Mesendoderm (in vitro differentiated cells): ENCODE results near the gene LATS2.

Experiments
- DNase-seq: peaks from one replicate; pipeline ENCODE4 v3.0.0; 2013
- H2AK5ac ChIP-seq: 2 replicates; pipeline ENCODE4 v1.6.1; 2013; ENCODE audit warnings: low read length, inconsistent platforms
- H2BK120ac ChIP-seq: 2 replicates; pipeline ENCODE4 v1.6.1; 2013; ENCODE audit warnings: low read depth, mild to moderate bottlenecking, low read length, moderate library complexity, mixed read lengths
- H2BK15ac ChIP-seq: replicated peaks from 2 replicates; pipeline ENCODE4 v1.6.1; 2013; ENCODE audit warnings: low read depth, mild to moderate bottlenecking, moderate library complexity
- H2BK5ac ChIP-seq: 2 replicates; pipeline ENCODE4 v1.6.1; 2013; ENCODE audit warnings: low read length, inconsistent platforms
- H3K18ac ChIP-seq: 2 replicates; pipeline ENCODE4 v1.6.1; 2013; ENCODE audit warnings: mild to moderate bottlenecking, low read length, mixed read lengths
- H3K23ac ChIP-seq: one replicate; pipeline ENCODE4 v1.6.1; 2013; ENCODE audit warnings: low read length
- H3K27ac ChIP-seq: 2 replicates; pipeline ENCODE4 v1.5.1; 2013; ENCODE audit warnings: low read depth, mild to moderate bottlenecking, inconsistent platforms, low read length, moderate library complexity
- H3K27me3 ChIP-seq: 2 replicates; pipeline ENCODE4 v1.6.1; 2013; ENCODE audit warnings: low read length, control low read depth, mild to moderate bottlenecking, inconsistent platforms; ENCODE audit not compliant: insufficient read depth, poor library complexity
- H3K36me3 ChIP-seq: 2 replicates; pipeline ENCODE4 v1.6.1; 2013; ENCODE audit warnings: low read length, inconsistent platforms; ENCODE audit not compliant: control insufficient read depth, insufficient read depth
- H3K4ac ChIP-seq: one replicate; pipeline ENCODE4 v1.6.1; 2013; ENCODE audit warnings: low read depth, mild to moderate bottlenecking, low read length, moderate library complexity
- H3K4me1 ChIP-seq: 2 replicates; pipeline ENCODE4 v1.6.1; 2013; ENCODE audit warnings: low read depth, low read length, inconsistent platforms; ENCODE audit not compliant: control insufficient read depth
- H3K4me2 ChIP-seq: 2 replicates; pipeline ENCODE4 v1.6.1; 2013; ENCODE audit warnings: low read length
- H3K4me3 ChIP-seq: 2 replicates; pipeline ENCODE4 v1.5.1; 2013; ENCODE audit warnings: mild to moderate bottlenecking, low read length
- H3K56ac ChIP-seq: one replicate; pipeline ENCODE4 v1.6.1; 2013; ENCODE audit warnings: low read length
- H3K79me1 ChIP-seq: 2 replicates; pipeline ENCODE4 v1.6.1; 2013; ENCODE audit warnings: low read length, inconsistent platforms
- H3K79me2 ChIP-seq: 2 replicates; pipeline ENCODE4 v1.6.1; 2013; ENCODE audit warnings: mild to moderate bottlenecking, low read length; ENCODE audit not compliant: control insufficient read depth, insufficient read depth
- H3K9ac ChIP-seq: 2 replicates; pipeline ENCODE4 v1.6.1; 2013; ENCODE audit warnings: low read length, inconsistent platforms
- H4K5ac ChIP-seq: one replicate; pipeline ENCODE4 v1.6.1; 2013; ENCODE audit warnings: low read length
- H4K8ac ChIP-seq: one replicate; pipeline ENCODE4 v1.6.1; 2013; ENCODE audit warnings: low read depth, mild to moderate bottlenecking, control low read depth, low read length, moderate library complexity
- whole genome bisulfite sequencing: extraction: QIAGEN DNeasy Blood & Tissue Kit; methylation state at CpG from one replicate; pipeline ENCODE4 v1.1.7; 2013; ENCODE audit warnings: low lambda C conversion rate, missing lambda C conversion rate; ENCODE audit not compliant: insufficient coverage; ENCODE audit errors: extremely low coverage; 5-methylcytosine and 5-hydroxymethylcytosine counted together

The LATS2 gene

DNA sequence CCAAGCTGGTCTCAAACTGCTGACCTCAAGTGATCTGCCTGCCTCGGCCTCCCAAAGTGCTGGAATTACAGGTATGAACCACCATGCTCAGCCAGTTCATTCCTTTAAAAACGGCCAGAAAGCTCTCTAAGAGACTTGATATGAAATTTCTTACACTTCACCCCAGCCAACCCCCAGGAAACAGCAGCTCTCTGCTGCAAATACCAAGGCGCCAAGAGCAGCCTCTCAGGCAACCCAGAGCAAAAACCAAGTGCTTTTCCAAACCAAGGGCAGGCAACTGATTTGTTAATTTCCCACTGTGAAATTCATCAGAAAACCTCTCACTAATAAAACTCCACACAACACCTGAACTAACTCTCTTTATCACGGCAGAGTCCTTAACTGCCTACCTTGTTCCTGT is 44.9 kb downstream of the LATS2 start:
- Histone ChIP-seq H3K4ac (no peak overlapping the region), H3K4me3 (no peak overlapping the region)

DNA sequence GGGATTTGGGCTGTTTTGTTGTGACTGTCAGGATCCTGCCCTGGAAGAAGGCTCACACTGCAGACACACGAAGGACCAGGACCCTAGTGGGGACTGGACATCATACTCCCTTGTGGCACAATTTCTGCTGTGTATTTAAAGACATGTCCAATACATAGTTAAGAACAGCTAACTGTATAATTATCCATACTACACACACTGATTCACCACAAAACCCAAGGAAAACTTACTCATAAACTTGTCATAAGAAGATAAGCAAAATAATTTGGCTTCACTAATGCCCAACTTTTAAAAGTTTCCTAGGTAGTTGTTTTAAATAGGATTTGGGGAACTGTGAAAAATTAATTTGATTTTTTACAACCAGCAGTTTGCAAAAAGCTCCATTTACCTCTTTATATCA is 46.1 kb downstream of the LATS2 start:
- H2BK15ac ChIP-seq, result no peak overlapping the region
- no peak overlapping the region for H2BK5ac ChIP-seq
- H3K4ac ChIP-seq, result no peak overlapping the region
- H3K27ac ChIP-seq, result no peak overlapping the region
- H3K23ac ChIP-seq, result no peak overlapping the region
- no peaks in the 10 kb centered on the region for H3K4me1 ChIP-seq
- H3K9ac ChIP-seq, result no peak overlapping the region
- no CpG with 5 or more reads among the region's 1 CpG for whole genome bisulfite sequencing
- H3K4me2 ChIP-seq, result no peak overlapping the region
- peaks cover 23% of the 10 kb centered on the region for H3K79me1 ChIP-seq
- H3K18ac ChIP-seq, result no peak overlapping the region
- H2AK5ac ChIP-seq, result no peak overlapping the region
- H3K56ac ChIP-seq, result no peak overlapping the region
- H3K27me3 ChIP-seq, result no peaks in the 10 kb centered on the region
- no peak overlapping the region for H4K5ac ChIP-seq
- no peak overlapping the region for H3K4me3 ChIP-seq
- no peak overlapping the region for H4K8ac ChIP-seq
- H3K79me2 ChIP-seq, result peaks cover 33% of the 10 kb centered on the region
- H3K36me3 ChIP-seq, result no peaks in the 10 kb centered on the region
- DNase-seq, result no peak
- no peak overlapping the region for H2BK120ac ChIP-seq

More for the DNA sequence above, 44.9 kb downstream of the LATS2 start:
- H3K4me2 ChIP-seq, result no peak overlapping the region
- H3K9ac ChIP-seq, result no peak overlapping the region
- H2BK5ac ChIP-seq, result no peak overlapping the region
- H4K5ac ChIP-seq, result no peak overlapping the region
- no peak overlapping the region for H4K8ac ChIP-seq
- H3K23ac ChIP-seq, result no peak overlapping the region
- H3K36me3 ChIP-seq, result no peaks in the 10 kb centered on the region
- peaks cover 30% of the 10 kb centered on the region for H3K79me2 ChIP-seq
- no peak overlapping the region for H2BK120ac ChIP-seq
- H3K27me3 ChIP-seq, result no peaks in the 10 kb centered on the region
- H2BK15ac ChIP-seq, result no peak overlapping the region
- H3K79me1 ChIP-seq, result peaks cover 21% of the 10 kb centered on the region
- H3K27ac ChIP-seq, result no peak overlapping the region
- no peaks in the 10 kb centered on the region for H3K4me1 ChIP-seq
- no peak for DNase-seq
- no peak overlapping the region for H3K18ac ChIP-seq
- H3K56ac ChIP-seq, result no peak overlapping the region
- no CpG with 5 or more reads among the region's 4 CpGs for WGBS
- H2AK5ac ChIP-seq, result no peak overlapping the region

DNA sequence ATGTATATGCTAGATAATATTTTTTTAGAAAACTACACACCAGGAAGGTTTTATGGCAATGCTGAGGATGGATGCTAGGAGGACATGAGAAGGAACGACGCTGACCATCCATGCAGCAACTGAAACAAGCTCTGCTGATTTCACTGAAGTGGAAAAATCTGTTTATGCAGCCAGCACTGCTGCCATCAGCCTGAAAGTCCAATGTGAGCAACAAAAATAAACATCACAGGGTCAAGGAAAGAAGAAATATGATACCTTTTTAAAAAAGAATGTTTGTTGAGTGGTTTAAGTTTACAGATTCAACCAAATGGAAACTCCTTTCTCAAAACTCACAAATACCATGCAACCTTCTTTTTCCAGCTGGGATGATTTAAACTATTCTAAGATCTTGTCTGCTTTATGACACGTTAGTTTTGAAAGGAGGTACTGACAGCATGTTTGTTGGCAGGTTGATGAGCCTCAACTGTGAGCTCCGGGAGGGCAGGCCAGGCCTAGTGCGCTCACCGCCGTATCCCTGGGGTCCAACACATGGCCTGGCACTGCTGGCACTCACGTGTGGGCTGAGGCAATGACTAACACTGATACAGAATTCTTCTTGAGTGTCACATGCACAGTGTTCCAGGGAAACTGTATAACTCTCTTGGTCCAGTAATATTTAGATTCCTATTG is 46.8 kb downstream of the LATS2 start:
- H4K5ac ChIP-seq, result no peak overlapping the region
- H2AK5ac ChIP-seq, result no peak overlapping the region
- no peak overlapping the region for H2BK15ac ChIP-seq
- DNase-seq, result no peak
- H4K8ac ChIP-seq, result no peak overlapping the region
- no peak overlapping the region for H2BK120ac ChIP-seq
- H3K18ac ChIP-seq, result no peak overlapping the region
- H3K4me2 ChIP-seq, result no peak overlapping the region
- H3K79me2 ChIP-seq, result peaks cover 35% of the 10 kb centered on the region
- H3K4ac ChIP-seq, result no peak overlapping the region
- H3K9ac ChIP-seq, result no peak overlapping the region
- H3K4me3 ChIP-seq, result no peak overlapping the region
- WGBS, result no CpG with 5 or more reads among the region's 8 CpGs
- H3K56ac ChIP-seq, result no peak overlapping the region
- no peaks in the 10 kb centered on the region for H3K4me1 ChIP-seq
- H3K79me1 ChIP-seq, result peaks cover 24% of the 10 kb centered on the region
- no peak overlapping the region for H3K27ac ChIP-seq
- H3K23ac ChIP-seq, result no peak overlapping the region
- no peak overlapping the region for H2BK5ac ChIP-seq
- no peaks in the 10 kb centered on the region for H3K36me3 ChIP-seq
- no peaks in the 10 kb centered on the region for H3K27me3 ChIP-seq

DNA sequence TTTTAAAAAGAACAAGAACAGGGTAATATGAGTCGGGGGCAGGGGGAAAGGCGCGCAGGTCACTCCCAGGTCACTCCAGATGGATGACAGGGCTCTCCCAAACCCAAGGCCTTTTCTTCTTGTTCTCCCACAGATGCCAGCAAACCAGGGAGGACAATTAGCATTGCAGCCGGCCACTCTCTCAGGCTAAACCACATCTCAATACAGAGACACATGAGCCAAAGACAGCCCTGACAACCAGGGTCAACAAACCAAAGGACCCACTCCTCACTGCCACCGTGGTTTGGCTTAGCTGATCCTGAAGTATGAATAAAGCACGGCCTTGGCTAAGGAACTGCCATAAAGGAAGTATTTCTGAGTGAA is 47.3 kb downstream of the LATS2 start:
- Histone ChIP-seq H3K4me2 (no peak overlapping the region), H2BK15ac (no peak overlapping the region), H3K27me3 (no peaks in the 10 kb centered on the region), H2BK5ac (no peak overlapping the region), H3K23ac (no peak overlapping the region), H3K79me2 (peaks cover 39% of the 10 kb centered on the region), H3K27ac (no peak overlapping the region), H3K56ac (no peak overlapping the region), H3K4me1 (no peaks in the 10 kb centered on the region), H3K9ac (no peak overlapping the region), H3K18ac (no peak overlapping the region), H4K8ac (no peak overlapping the region), H4K5ac (no peak overlapping the region), H3K4me3 (no peak overlapping the region), H3K79me1 (peaks cover 27% of the 10 kb centered on the region), H2AK5ac (no peak overlapping the region), H3K36me3 (no peaks in the 10 kb centered on the region), H3K4ac (no peak overlapping the region), H2BK120ac (no peak overlapping the region)
- WGBS, result no CpG with 5 or more reads among the region's 6 CpGs
- no peak for DNase-seq

DNA sequence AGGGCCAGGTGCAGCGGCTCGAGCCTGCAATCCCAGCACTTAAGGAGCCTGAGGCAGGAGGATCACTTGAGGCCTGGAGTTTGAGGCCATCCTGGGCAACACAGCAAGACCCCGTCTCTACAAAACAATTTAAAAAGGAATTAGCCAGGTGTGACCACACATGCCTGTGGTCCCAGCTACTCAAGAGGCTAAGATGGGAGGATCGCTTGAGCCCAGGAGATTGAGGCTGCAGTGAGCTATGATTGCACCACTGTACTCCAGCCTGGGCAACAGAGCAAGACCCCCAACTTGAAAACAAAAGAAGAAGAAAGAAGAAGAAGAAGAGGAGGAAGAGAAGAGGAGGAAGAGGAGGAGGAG is 47.7 kb downstream of the LATS2 start:
- Histone ChIP-seq H3K79me1 (peaks cover 30% of the 10 kb centered on the region), H3K4me2 (no peak overlapping the region), H3K9ac (no peak overlapping the region), H2AK5ac (no peak overlapping the region), H3K4me1 (no peaks in the 10 kb centered on the region), H3K27ac (no peak overlapping the region), H3K56ac (no peak overlapping the region), H3K4me3 (no peak overlapping the region), H4K8ac (no peak overlapping the region), H3K79me2 (peaks cover 42% of the 10 kb centered on the region), H2BK15ac (no peak overlapping the region), H3K23ac (no peak overlapping the region), H4K5ac (no peak overlapping the region), H3K27me3 (no peaks in the 10 kb centered on the region), H3K18ac (no peak overlapping the region), H3K36me3 (no peaks in the 10 kb centered on the region), H3K4ac (no peak overlapping the region), H2BK120ac (no peak overlapping the region), H2BK5ac (no peak overlapping the region)
- WGBS, result no CpG with 5 or more reads among the region's 4 CpGs
- DNase-seq, result no peak
